GM12872 (cell line): ENCODE measurements around the gene MSL2.

Experiments
- TF ChIP-seq, protein P1 (sequence below): IDR thresholded peaks from 3 replicates; pipeline ENCODE4 v1.5.1; 2011; ENCODE audit warnings: low read depth, mild to moderate bottlenecking, low read length, moderate library complexity; ENCODE audit not compliant: insufficient read depth

MSL2 gene

DNA sequence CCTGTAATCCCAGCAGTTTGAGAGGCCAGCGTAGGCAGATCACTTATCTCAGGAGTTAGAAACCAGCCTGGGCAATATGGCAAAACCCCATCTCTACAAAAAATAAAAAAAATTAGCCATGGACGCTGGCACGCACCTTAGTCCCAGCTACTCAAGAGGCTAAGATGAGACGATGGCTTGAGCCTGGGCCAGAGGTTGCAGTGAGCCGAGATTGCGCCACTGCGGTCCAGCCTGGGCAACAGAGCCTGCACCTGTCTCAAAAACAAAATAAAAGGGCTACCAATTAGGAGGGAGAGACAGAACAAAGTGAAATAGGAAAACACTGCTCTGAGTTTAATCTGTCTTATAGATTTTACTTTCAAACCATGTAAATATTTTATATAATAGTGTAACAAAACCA, 33.8 kb downstream of the MSL2 start:
- TF ChIP-seq, protein P1, sequence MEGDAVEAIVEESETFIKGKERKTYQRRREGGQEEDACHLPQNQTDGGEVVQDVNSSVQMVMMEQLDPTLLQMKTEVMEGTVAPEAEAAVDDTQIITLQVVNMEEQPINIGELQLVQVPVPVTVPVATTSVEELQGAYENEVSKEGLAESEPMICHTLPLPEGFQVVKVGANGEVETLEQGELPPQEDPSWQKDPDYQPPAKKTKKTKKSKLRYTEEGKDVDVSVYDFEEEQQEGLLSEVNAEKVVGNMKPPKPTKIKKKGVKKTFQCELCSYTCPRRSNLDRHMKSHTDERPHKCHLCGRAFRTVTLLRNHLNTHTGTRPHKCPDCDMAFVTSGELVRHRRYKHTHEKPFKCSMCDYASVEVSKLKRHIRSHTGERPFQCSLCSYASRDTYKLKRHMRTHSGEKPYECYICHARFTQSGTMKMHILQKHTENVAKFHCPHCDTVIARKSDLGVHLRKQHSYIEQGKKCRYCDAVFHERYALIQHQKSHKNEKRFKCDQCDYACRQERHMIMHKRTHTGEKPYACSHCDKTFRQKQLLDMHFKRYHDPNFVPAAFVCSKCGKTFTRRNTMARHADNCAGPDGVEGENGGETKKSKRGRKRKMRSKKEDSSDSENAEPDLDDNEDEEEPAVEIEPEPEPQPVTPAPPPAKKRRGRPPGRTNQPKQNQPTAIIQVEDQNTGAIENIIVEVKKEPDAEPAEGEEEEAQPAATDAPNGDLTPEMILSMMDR: no peak

DNA sequence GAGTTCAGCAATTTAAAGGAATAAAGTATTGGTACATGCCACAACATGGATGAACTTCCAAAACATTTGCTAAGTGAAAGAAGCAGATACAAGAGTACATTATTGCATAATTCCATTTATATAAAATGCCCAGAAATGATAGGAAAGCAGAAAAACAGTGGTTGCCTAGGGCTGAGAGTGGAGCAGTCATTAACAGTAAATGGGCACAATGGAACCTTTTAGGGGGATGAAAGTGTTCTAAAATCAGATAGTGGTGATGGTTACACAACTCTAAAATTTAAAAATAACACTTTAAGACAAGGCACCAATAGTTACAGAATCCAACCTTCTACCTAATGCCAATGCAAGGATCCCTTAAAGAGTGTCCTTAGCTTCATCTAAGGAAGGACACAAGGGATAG, 34.6 kb downstream of the MSL2 start:
- TF ChIP-seq, protein P1: no peak

- TF ChIP-seq, protein P1: no peak
Observed at GRCh38 chr3:136152963-136153362, 43.2 kb downstream of the MSL2 start.

DNA sequence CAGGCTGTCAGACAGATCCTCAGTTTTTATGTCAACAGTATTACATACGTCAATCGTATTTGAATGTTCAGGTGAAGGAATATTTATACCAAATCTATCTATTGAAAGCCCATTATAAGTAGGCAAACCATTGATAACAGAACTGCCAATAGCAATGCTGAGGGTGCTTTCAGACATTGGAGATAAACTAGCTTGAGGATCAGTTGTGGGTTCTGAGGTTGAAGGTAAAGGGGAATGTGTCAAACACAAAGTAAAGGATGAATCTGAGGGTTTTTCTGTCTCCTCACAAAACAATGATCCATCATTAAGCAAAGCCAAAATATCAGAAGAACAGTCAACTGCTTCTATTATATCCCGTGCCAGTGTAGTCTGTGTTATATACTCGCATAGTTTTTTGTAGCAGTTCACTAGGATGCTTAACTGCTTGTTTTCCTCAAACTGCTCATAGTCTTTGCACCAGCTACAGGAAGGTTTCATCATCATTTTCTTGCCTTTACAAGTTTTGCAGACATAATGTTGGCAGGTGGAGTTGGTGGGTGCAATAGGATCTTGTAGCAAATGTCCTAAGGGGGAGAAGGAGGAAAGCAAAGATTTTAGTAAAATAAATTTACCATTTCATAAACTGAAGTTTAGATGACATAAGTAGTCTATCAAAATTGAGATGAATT, 43.8 kb downstream of the MSL2 start:
- TF ChIP-seq, protein P1: no peak

- TF ChIP-seq, protein P1: no peak
Observed at GRCh38 chr3:136151219-136151618, 44.9 kb downstream of the MSL2 start.

GRCh38 chr3:136149667-136150066, 46.5 kb downstream of the MSL2 start:
- TF ChIP-seq, protein P1: no peak

DNA sequence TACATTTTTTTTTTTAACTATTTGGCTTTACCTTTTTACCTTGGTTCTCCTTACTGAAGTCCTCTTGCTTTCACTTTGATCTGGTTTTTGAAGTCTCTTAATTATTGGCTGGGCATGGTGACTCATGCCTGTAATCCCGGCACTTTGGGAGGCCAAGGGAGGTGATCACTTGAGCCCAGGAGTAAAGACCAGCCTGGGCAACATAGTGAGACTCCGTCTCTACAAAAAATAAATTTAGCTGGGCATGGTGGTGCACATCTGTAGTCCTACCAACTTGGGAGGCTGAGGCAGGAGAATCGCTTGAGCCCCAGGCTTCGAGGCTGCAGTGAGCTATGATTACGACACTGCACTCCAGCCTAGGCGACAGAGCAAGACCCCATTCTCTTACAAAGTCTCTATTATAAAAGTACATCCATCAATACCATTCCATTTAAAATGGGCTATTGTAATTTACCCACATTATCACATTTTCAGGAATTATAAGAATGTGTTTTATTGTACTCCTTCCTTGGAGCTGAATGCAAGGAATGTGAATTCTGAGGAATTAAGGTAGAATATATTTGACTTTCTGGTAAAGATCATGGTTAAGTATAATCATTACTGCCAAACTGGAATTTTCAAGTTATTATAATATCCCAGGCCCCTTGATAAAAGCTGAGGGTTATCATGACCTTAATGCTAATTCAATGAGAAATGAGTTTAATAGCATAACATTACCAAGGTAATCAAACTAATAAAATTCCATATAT, 49.0 kb downstream of the MSL2 start:
- TF ChIP-seq, protein P1: no peak
